Motor neuron (in vitro differentiated cells): Measurements from ENCODE around the gene FOXI2. TPM values are rescaled to one million over a fixed set of nuclear protein-coding genes. Genes with fewer than 3 reads are reported as not detected.

Source experiments
- ATAC-seq, 8 experiments: fragments of 200-7000 bp; cut with Tn5 transposase; replicated peaks in 6 of 8; 2 replicates each; pipeline ENCODE4 v1.8.0; 2021; ENCODE audit warnings: mild to moderate bottlenecking in 8 of 8, moderate library complexity in 8 of 8
- H3K27ac ChIP-seq, 2 donors: fragments of 250-450 bp; sonication (Bioruptor Pico); 2 replicates each; pipeline ENCODE4 v1.9.0; 2021; ENCODE audit warnings: antibody characterized with exemption in 2 of 2, mild to moderate bottlenecking in 2 of 2, moderate library complexity in 1 of 2
- H3K4me1 ChIP-seq, 2 donors: fragments of 250-450 bp; sonication (Bioruptor Pico); replicated peaks in 1 of 2; 2 replicates each; pipeline ENCODE4 v1.6.1; 2021; ENCODE audit warnings: antibody characterized with exemption in 2 of 2, mild to moderate bottlenecking in 2 of 2, moderate library complexity in 1 of 2
- H3K4me3 ChIP-seq, 5 donors: fragments of 250-450 bp; sonication (Bioruptor Pico); 2 replicates each; pipeline ENCODE4 v1.9.0; 2021; ENCODE audit warnings: antibody characterized with exemption in 5 of 5, mild to moderate bottlenecking in 5 of 5, moderate library complexity in 4 of 5
- WGBS, 10 experiments: fragments of 450-650 bp; shearing (Covaris generic); methylation state at CpG; one replicate each; pipeline ENCODE4 v1.0.0; 2022; 5-methylcytosine and 5-hydroxymethylcytosine counted together
- in situ Hi-C, 9 experiments: fragments of 400-800 bp; cut with MboI; loops; one replicate each; pipeline ENCODE4 v1.15.0; 2021; ENCODE audit warnings: low sequenced_read_pairs in 9 of 9, low pct_unique_long_range_greater_than_20kb in 2 of 9; ENCODE audit not compliant: unreplicated experiment in 9 of 9
- total RNA-seq, 8 experiments: library from RNA; unstranded; fragments of 300-600 nt; gene quantifications; 2 replicates each; pipeline versions ENCODE4 v1.2.3 to v1.2.4, GENCODE V29; 2022

Gene FOXI2
- total RNA-seq, 8 experiments from 2014 or later: 0.04 to 0.57 (median 0.13) TPM; not detected in 4

DNA sequence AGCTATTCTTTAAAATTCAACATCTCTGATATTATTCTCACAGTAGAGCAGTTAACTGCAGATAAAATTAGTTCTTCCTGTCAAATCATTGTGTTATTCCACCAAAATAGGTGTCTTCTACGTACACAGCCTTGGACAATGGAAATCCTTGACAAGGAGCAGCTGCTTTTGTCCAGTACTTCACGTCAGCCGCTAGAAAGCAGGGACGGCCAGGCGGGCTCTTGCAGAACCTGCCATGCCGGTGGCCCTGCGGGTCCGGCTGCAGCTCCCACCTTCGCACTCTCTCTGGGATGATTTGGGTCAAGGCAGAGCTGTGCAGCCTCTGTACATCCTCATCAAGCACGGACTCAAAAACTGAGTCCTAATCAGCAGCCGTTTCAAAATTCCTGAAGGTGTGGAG is 2.2 kb upstream of the FOXI2 start:
- in situ Hi-C loops: no loop called here

DNA sequence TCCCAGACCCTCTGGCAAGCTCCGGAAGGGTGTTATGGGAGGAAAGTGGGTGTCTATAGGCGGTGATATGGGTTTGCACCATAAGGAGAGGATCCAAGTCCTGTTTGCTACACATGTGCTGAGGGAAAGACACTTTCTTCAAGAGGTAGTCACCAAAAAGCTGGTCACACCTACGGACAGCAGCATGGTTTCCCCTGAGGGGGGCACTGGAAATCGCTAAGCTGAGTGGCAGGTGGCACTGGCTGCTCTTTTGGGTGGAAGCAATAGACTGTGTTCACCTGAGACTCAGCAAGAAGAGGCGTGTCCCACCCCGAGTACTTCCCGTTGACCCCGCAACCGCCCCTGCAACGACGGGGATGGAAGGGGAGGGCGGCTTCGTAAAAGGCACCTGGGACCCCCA is 1.8 kb upstream of the FOXI2 start:
- no peak for ATAC-seq
- in situ Hi-C loops: no loop called here
- no peak overlapping the region for H3K27ac ChIP-seq
- WGBS, 10 experiments: 0 to 23% (median 0%) methylated on average over 1 to 5 of the region's 13 CpGs; no CpG with 5 or more reads in 5 of the 10 experiments
- H3K4me3 ChIP-seq: no peak overlapping the region
- peaks cover 0 to 2% of the 10 kb centered on the region in 2 donors for H3K4me1 ChIP-seq

More for the DNA sequence above, 2.2 kb upstream of the FOXI2 start:
- peaks cover 0 to 2% of the 10 kb centered on the region in 2 donors for H3K4me1 ChIP-seq
- H3K27ac ChIP-seq: no peak overlapping the region
- 0 to 14% (median 8%) methylated on average over 1 to 10 of the region's 11 CpGs; no CpG with 5 or more reads in 2 of the 10 experiments for WGBS, 10 experiments
- H3K4me3 ChIP-seq: no peak overlapping the region
- ATAC-seq: no peak

DNA sequence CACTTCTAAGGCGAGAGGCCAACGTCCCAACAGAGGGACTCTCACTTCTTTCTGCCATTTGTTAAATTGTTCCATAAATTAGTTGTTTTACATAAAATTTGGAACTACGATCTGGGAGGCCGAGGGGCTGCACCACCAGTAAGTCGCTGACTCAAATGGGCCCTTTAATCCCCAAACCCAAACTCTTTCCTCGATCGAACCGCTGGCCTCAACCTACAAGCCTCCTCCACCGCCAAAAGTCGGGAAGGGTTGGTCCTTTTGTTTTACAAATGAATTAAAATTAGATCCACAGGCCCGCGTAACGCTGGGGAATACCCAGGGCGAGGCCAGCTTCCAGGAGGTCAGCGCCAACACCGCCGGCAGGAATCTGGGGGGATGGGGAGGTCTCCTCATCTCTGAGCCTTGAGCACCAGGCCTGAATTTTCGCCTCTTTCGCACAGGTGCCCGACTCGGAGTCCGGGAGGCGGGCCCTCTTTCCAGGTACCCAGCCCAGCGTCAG is 1.2 kb upstream of the FOXI2 start:
- Histone ChIP-seq H3K27ac (no peak overlapping the region), H3K4me1 (peaks cover 0 to 2% of the 10 kb centered on the region in 2 donors), H3K4me3 (no peak overlapping the region)
- in situ Hi-C loops: no loop called here
- no peak for ATAC-seq
- WGBS, 10 experiments: 0 to 19% (median 12%) methylated on average over 2 to 17 of the region's 24 CpGs; no CpG with 5 or more reads in 2 of the 10 experiments

DNA sequence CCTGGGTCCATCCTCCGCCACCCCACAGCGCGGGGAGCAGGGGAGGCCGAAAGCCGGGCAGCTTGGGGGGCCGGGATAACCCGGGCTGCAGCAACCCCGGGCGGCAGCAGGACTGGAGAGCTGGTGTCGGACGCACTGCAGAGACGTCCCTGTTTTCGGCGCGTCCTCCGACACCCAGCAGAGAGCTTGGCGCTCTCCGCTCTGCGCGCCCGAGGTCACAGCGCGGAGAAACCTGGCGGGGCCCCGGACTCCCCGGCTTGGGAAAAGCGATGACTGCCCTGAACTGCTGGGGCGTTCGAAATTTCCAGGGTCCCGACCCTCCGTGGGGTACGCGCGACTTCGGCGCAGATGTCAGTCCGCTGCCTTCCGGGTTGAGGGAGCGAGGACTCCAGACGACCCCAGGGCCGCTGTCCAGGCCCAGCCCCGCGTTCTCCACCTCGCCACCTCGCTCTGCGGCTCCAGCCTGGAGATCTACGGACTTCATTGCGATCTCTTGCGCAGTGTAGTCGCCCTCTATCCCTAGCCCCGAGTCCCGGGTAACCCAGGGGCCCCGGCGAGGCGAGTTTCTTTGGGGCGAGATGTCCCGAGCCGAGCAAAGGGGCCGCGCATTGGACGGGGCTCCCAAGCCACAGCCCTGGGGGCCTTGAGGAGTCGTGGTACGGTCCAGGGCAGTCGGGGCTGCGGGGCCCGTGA is 617 bp upstream of the FOXI2 start:
- no peak overlapping the region for H3K4me3 ChIP-seq
- in situ Hi-C loops: no loop called here
- no peak for ATAC-seq
- no peak overlapping the region for H3K27ac ChIP-seq
- peaks cover 0 to 2% of the 10 kb centered on the region in 2 donors for H3K4me1 ChIP-seq
- 3 to 15% (median 7%) methylated on average over 4 to 16 of the region's 66 CpGs; no CpG with 5 or more reads in 6 of the 10 experiments for WGBS, 10 experiments

DNA sequence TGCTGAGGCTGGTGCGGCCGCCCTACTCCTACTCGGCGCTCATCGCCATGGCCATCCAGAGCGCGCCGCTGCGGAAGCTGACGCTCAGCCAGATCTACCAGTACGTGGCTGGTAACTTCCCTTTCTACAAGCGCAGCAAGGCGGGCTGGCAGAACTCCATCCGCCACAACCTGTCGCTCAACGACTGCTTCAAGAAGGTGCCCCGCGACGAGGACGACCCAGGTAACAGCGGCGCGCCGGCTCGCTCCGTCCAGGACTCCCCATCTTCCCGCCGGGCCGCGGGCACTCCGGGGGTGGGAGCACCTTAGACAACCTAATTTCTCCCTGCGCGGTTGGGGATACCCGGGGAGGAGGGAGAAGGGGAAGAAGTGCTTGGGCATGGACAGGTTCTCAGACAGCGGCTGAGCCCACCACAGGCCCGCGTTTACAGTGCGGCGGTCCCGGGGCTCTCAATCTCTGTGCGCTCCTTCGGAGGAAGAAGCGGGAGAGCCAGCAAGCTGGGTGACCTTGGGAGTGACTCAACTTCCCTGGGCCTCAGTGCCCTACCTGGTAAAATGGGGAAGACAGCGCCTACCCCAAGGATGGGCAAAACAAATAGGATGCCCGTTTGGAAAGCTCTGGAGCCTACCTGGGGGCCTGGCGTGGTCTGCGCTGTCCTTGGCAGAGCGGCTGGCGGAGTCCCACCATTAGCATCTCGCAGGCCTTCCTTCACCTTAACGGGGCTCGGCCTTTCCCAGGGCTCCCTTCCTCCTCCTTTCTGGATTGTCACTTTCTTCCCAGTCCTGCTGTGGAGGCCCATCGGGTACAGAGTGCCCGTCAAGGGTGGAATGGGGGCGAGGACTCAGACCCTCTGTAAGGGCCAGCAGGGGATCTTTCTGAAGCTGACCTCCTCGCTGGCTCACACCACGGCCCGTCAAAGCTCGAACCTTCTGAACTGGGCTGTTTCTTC is 852 bp downstream of the FOXI2 start:
- WGBS, 10 experiments: 0 to 33% (median 13%) methylated on average over 1 to 14 of the region's 59 CpGs; no CpG with 5 or more reads in 2 of the 10 experiments
- Histone ChIP-seq H3K4me3 (no peak overlapping the region), H3K27ac (no peak overlapping the region), H3K4me1 (peaks cover 0 to 2% of the 10 kb centered on the region in 2 donors)
- in situ Hi-C loops: no loop called here
- no peak for ATAC-seq

DNA sequence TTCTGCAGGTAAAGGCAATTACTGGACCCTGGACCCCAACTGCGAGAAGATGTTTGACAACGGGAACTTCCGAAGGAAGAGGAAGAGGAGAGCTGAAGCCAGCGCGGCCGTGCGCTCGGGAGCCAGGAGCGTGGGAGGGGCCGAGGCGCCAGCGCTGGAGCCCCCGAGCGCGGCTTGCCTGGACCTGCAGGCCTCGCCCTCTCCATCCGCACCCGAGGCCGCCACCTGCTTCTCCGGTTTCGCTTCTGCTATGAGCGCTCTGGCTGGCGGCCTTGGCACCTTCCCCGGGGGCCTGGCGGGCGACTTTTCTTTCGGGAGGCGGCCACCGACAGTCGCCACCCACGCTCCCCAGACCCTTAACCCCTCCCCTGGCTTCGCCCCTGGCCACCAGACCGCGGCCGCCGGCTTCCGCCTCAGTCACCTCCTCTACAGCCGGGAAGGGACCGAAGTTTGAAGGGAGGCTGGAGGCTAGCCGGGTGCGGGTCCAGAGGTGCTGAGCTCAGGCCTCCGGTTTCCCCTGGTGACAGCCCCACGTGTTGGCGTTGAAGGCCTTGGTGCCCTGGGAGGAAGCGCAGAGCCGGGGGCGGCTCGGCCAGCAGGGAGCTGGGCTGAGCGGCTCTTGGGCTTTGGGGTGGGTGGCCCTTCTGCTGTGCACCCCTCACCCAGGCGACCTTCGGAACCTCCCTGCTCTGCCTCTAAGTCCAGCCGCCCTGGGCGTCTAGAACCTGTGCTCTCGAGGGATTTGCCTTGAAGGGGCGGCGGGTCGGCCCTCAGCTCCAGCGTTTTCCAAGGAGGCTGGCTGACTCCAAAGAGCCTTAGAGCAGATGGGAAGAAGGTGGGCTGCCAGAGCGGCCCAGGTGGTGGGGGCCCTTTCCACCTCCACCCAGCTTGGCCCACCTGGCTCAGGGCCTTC is 1.8 kb downstream of the FOXI2 start:
- 9 to 80% (median 31%) methylated on average over 1 to 15 of the region's 59 CpGs; no CpG with 5 or more reads in 4 of the 10 experiments for WGBS, 10 experiments
- in situ Hi-C loops: no loop called here
- H3K4me3 ChIP-seq: no peak overlapping the region
- no peak for ATAC-seq
- H3K4me1 ChIP-seq: peaks cover 0 to 2% of the 10 kb centered on the region in 2 donors
- no peak overlapping the region for H3K27ac ChIP-seq

DNA sequence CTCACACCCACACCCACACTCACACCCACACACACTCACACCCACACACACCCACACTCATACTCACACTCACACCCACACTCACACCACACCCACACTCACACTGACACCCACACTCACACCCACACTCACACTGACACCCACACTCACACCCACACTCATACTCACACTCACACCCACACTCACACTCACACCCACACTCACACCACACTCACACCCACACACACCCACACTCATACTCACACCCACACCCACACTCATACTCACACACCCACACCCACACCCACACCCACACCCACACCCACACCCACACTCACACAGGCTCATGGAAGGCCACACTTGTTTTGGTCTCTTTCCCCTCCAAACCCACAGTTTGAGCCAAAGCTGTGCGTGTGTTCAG is 2.9 kb downstream of the FOXI2 start:
- H3K4me1 ChIP-seq: peaks cover 0 to 2% of the 10 kb centered on the region in 2 donors
- in situ Hi-C loops: no loop called here
- H3K4me3 ChIP-seq: no peak overlapping the region
- no peak overlapping the region for H3K27ac ChIP-seq
- WGBS, 10 experiments: 60% methylated on average over 1 of the region's 1 CpG; no CpG with 5 or more reads in 9 of the 10 experiments
- ATAC-seq: no peak

DNA sequence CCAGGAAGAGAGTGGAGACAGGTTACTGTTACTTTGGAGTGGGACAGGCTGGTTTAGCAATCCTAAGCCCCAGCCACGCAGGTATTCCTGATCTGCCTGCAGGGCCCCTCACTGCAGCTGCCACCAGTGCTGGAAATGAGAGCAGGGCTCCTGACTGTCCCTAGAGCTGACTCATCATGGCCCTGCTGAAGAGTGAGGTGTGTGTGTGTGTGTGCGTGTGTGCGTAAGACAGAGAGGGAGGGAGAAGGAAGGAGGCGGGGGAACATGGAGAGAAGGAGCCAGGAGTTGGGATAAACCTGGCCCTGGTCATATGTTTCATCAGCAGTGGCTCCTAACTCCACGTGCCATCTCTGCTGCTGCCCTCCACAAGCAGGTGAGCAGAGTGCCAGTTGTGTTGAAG is 3.6 kb downstream of the FOXI2 start:
- in situ Hi-C loops: no loop called here
- Histone ChIP-seq H3K4me1 (peaks cover 0 to 2% of the 10 kb centered on the region in 2 donors), H3K4me3 (no peak overlapping the region), H3K27ac (no peak overlapping the region)
- 0 to 83% (median 53%) methylated on average over 1 to 3 of the region's 5 CpGs; no CpG with 5 or more reads in 4 of the 10 experiments for WGBS, 10 experiments
- ATAC-seq: peak in 5 of 8 experiments; percentile 93 to 98 (median 95)

DNA sequence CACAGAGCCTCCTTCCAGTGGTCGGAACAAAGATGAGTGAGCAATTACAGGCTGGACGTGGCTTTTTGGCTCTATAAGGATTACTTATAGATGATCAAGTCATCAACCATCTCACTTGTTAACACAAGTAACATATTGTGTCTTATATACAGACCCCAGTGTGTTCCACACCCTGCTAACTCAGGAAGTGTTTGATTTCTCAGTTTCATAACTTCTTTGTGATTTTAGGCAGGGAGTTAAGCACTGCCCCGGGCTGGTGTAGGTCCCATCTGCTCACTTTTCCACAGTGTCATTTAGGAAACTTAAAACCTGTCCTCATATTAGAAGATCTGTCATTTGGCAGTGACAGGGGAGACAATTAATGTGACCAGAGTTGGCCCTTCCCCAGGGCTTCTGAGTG is 6.2 kb downstream of the FOXI2 start:
- H3K4me3 ChIP-seq: no peak overlapping the region
- ATAC-seq: no peak
- WGBS, 10 experiments: 7 to 76% (median 51%) methylated on average over 1 to 3 of the region's 3 CpGs; no CpG with 5 or more reads in 4 of the 10 experiments
- H3K4me1 ChIP-seq: no peaks in the 10 kb centered on the region
- in situ Hi-C loops: no loop called here
- no peak overlapping the region for H3K27ac ChIP-seq

DNA sequence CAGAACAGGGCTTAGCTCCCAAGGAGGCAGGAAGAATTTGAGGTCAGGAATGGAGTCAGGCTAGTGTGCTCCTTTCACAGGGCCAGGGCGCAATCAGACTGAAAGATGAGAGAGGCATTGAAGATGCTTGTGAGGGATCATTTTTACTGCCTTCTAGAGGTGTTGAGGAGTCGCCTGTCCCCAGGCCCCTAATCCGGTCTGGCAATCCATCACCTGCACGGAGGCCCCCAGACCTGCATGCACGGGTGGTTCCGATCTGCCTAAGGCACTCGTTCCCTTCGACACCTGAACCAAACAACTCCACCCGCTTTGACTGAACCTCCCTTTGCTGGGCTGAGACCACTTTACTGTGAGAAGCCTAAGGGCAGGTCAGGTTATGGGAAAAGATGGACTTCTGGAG is 8.0 kb downstream of the FOXI2 start:
- WGBS, 10 experiments: 3 to 87% (median 78%) methylated on average over 1 to 8 of the region's 9 CpGs; no CpG with 5 or more reads in 2 of the 10 experiments

DNA sequence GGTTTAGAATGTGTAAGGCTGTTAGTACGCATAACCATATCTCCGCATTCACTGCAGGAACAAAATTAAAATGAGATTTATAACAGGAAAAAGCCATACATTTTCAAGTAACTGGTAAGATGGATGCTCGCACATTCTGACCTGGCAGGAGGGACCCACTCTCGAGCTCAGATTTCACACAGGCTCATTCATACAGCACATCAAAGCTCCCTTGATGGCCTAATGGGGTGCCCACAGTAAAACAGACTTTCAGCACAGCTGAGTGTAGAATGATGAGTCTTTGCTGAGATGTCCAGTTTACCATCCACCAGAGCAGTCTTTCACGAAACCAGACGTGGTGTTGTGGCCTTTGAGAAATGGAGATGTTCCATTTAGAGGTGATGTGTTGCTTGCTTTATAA is 8.9 kb downstream of the FOXI2 start:
- no peak for ATAC-seq
- H3K27ac ChIP-seq: no peak overlapping the region
- in situ Hi-C loops: no loop called here
- H3K4me1 ChIP-seq: no peaks in the 10 kb centered on the region
- H3K4me3 ChIP-seq: no peak overlapping the region
- WGBS, 10 experiments: 7 to 88% (median 59%) methylated on average over 1 to 6 of the region's 6 CpGs

More for the DNA sequence above, 8.0 kb downstream of the FOXI2 start:
- ATAC-seq: no peak
- in situ Hi-C loops: no loop called here
- H3K27ac ChIP-seq: no peak overlapping the region
- H3K4me1 ChIP-seq: no peaks in the 10 kb centered on the region
- H3K4me3 ChIP-seq: no peak overlapping the region

DNA sequence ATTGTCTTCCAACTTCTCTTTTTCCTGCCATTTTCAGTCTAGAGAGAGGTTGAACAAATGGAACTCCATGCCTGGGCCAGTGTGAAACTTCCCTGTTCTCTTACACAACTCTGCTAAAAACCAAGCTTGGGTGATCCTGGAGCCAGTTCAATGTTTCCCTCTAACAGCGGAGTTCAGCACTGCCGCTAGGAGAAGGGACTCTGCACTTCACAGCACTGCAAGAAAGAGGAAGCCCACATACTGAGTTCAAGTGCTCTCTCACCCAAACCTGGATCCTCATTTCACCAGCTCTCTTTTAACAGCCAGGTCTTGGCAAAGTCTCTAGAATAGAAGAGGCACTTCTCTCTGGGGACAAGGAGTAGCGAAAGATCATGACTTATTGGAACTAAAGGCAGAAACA is 18.8 kb downstream of the FOXI2 start:
- no peaks in the 10 kb centered on the region for H3K4me1 ChIP-seq
- H3K4me3 ChIP-seq: no peak overlapping the region
- 0 to 100% (median 70%) methylated on average over 1 to 3 of the region's 3 CpGs; no CpG with 5 or more reads in 2 of the 10 experiments for WGBS, 10 experiments
- no peak for ATAC-seq
- in situ Hi-C loops: no loop called here
- no peak overlapping the region for H3K27ac ChIP-seq
